GM19239 (cell line): ENCODE data around the gene SEPTIN8.

ENCODE experiments used
- DNase-seq: peaks from one replicate; pipeline ENCODE4 v3.0.0; 2011; ENCODE audit warnings: low spot score; ENCODE audit not compliant: insufficient read length
- FAIRE-seq: peaks from 2 replicates; lab custom pipeline; 2011; peaks lifted over from hg19 to GRCh38; lab: Jason Lieb, UNC

SEPTIN8 gene

GRCh38 chr5:132785864-132786263 lies 8.8 kb upstream of the SEPTIN8 start:
- FAIRE-seq, result no peak

GRCh38 chr5:132785365-132785764 lies 8.3 kb upstream of the SEPTIN8 start:
- FAIRE-seq, result no peak
- no peak for DNase-seq

More at GRCh38 chr5:132785864-132786263, 8.8 kb upstream of the SEPTIN8 start:
- DNase-seq, result no peak

GRCh38 chr5:132782101-132782500 lies 5.1 kb upstream of the SEPTIN8 start:
- no peak for DNase-seq
- FAIRE-seq, result no peak

- DNase-seq (no peak), FAIRE-seq (peak; percentile 67)
Measured at GRCh38 chr5:132781029-132781428, 4.0 kb upstream of the SEPTIN8 start.

GRCh38 chr5:132780577-132780976 lies 3.5 kb upstream of the SEPTIN8 start:
- no peak for DNase-seq
- no peak for FAIRE-seq

- DNase-seq (no peak), FAIRE-seq (no peak)
Measured at GRCh38 chr5:132779961-132780360, 2.9 kb upstream of the SEPTIN8 start.

- DNase-seq, result no peak
- FAIRE-seq, result no peak
Measured at GRCh38 chr5:132778856-132779255, 1.8 kb upstream of the SEPTIN8 start.

- FAIRE-seq (no peak), DNase-seq (no peak)
Measured at GRCh38 chr5:132778129-132778528, 1.1 kb upstream of the SEPTIN8 start.

GRCh38 chr5:132776938-132777208 lies 166 bp downstream of the SEPTIN8 start:
- DNase-seq (no peak), FAIRE-seq (no peak)

GRCh38 chr5:132776131-132776937 lies 705 bp downstream of the SEPTIN8 start:
- DNase-seq, result peak; percentile 22
- FAIRE-seq, result no peak

GRCh38 chr5:132775476-132775961 lies 1.5 kb downstream of the SEPTIN8 start:
- no peak for DNase-seq
- FAIRE-seq, result no peak

GRCh38 chr5:132774896-132775295 lies 2.1 kb downstream of the SEPTIN8 start:
- DNase-seq (no peak), FAIRE-seq (no peak)

- DNase-seq (no peak), FAIRE-seq (no peak)
Measured at GRCh38 chr5:132774406-132774805, 2.6 kb downstream of the SEPTIN8 start.

GRCh38 chr5:132773601-132774355 lies 3.3 kb downstream of the SEPTIN8 start:
- FAIRE-seq, result no peak

GRCh38 chr5:132773114-132773513 lies 3.9 kb downstream of the SEPTIN8 start:
- DNase-seq (no peak), FAIRE-seq (no peak)

More at GRCh38 chr5:132773601-132774355, 3.3 kb downstream of the SEPTIN8 start:
- DNase-seq, result no peak

GRCh38 chr5:132772291-132773070 lies 4.6 kb downstream of the SEPTIN8 start:
- FAIRE-seq (no peak), DNase-seq (no peak)

- FAIRE-seq (no peak), DNase-seq (no peak)
Measured at GRCh38 chr5:132771503-132771998, 5.5 kb downstream of the SEPTIN8 start.

GRCh38 chr5:132770476-132771159 lies 6.4 kb downstream of the SEPTIN8 start:
- FAIRE-seq (no peak), DNase-seq (no peak)

- FAIRE-seq, result no peak
- DNase-seq, result no peak
Measured at GRCh38 chr5:132768485-132768868, 8.6 kb downstream of the SEPTIN8 start.

GRCh38 chr5:132767150-132767549 lies 9.9 kb downstream of the SEPTIN8 start:
- FAIRE-seq, result no peak
- DNase-seq, result no peak
